GM15510 (cell line): ENCODE measurements around the gene ARHGAP6.

Experiments
- POLR2A ChIP-seq: IDR thresholded peaks from 3 replicates; pipeline ENCODE4 v1.6.1; 2011; ENCODE audit warnings: borderline replicate concordance; ENCODE audit not compliant: insufficient read length; ENCODE audit errors: extremely low read depth

Gene ARHGAP6

DNA sequence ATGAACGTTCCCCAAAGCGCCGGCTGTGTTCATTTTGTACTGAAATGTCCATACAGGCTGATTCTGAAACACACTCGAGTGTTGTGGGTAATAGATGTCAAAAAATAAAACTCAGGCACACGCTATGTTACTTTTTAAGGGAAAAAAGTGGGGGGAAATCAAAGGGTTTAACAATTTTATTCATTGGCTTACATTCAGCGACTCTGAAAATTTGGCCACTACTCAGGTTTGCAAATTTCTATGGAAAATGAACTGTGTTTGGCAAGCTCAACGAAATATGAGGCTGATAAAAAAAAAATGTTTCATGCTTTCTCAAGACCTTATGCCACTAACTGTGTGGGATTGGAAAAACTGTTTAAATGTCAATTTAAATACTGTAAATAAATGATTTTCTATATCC, 354.0 kb downstream of the ARHGAP6 start:
- no peak for TF ChIP-seq POLR2A

- TF ChIP-seq POLR2A: no peak
Observed at GRCh38 chrX:11309220-11309619, 356.5 kb downstream of the ARHGAP6 start.

DNA sequence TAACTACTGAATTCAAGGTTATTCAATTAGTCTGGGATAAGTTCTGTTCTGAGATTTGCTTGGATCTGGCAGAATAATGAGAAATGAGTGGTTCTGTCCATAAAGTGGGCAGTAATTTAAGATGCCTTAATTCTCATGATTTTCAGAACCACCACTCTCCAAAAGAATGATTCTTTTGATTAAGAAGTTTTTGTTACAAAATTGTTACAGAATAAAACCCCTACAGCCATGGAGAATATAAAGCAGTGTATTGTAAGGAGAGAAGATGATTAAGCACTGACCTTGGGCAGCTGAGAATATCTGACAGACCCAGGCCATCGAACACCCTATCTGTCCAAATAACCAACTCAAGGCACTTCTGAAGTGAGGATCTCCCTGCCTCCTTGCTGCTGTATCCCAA, 360.1 kb downstream of the ARHGAP6 start:
- TF ChIP-seq POLR2A: no peak

DNA sequence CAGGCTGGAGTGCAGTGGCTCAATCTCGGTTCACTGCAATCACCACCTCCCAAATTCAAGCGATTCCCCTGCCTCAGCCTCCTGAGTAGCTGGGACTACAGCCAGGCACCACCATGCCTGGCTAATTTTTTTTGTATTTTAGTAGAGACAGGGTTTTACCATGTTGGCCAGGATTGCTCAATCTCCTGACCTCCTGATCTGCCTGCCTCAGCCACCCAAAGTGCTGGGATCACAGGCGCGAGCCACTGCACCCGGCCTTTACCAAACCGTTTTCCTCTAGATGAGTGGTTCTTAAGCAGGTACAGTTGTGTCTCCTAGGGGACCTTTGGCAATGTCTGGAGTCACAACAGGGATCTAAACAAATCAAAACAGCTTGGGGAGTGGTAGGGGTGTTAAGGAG, 360.9 kb downstream of the ARHGAP6 start:
- TF ChIP-seq POLR2A: no peak

DNA sequence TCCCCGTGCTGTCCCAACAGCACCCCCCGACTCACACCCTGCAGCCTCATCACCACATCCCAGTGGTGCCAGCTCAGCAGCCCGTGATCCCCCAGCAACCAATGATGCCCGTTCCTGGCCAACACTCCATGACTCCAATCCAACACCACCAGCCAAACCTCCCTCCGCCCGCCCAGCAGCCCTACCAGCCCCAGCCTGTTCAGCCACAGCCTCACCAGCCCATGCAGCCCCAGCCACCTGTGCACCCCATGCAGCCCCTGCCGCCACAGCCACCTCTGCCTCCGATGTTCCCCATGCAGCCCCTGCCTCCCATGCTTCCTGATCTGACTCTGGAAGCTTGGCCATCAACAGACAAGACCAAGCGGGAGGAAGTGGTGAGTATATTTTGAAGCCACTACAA, 367.1 kb downstream of the ARHGAP6 start:
- TF ChIP-seq POLR2A: no peak

DNA sequence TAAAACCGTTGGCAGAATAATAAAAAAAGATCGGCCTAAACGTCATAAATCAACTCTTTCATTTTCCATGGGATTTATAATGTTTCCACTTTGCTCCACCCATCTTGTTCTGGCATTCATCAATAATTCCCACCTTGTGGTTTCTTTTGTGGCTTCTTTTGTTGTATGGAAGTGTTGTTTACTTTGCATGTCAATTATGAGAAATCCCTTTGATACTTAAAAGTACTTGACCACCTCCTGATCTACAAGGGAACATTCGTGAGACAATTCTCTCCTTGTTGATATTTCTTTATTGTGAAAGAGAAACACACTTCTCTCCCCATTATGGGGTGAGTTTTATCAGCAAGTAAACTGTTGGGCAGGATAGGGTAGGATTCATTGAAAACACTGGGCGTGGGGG, 369.7 kb downstream of the ARHGAP6 start:
- no peak for TF ChIP-seq POLR2A

- TF ChIP-seq POLR2A: no peak
Observed at GRCh38 chrX:11293113-11293512, 372.6 kb downstream of the ARHGAP6 start, which contains the start of gene AMELX. Gene AMELX, plus strand, starts transcription at chrX:11293413. Its CDS starts 1,376 bp downstream, at chrX:11294789.

GRCh38 chrX:11290416-11291102, 375.2 kb downstream of the ARHGAP6 start:
- no peak for TF ChIP-seq POLR2A

- TF ChIP-seq POLR2A: no peak
Observed at GRCh38 chrX:11287505-11287904, 378.2 kb downstream of the ARHGAP6 start.

- no peak for TF ChIP-seq POLR2A
Observed at GRCh38 chrX:11285651-11286050, 380.1 kb downstream of the ARHGAP6 start.

- TF ChIP-seq POLR2A: no peak
Observed at GRCh38 chrX:11282043-11282442, 383.7 kb downstream of the ARHGAP6 start.

DNA sequence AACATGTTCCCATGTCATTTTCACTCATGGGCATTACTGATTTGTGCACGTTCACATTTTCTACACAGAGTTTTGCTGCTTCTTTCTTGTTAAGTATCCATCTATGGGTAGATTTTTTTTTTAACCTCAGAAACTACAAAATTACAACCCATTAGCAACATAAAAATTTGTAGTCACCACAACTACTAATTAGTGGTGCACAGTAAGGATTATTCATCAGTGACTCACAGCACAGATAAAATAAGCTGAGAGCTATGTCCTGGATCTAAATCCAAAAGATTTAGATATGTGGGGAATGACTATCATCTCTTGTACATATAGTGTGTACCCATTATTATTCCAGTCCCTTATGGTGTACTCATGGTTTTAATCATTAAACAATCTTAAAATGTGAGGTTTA, 392.2 kb downstream of the ARHGAP6 start:
- TF ChIP-seq POLR2A: no peak

GRCh38 chrX:11272863-11273262, 392.9 kb downstream of the ARHGAP6 start:
- no peak for TF ChIP-seq POLR2A

DNA sequence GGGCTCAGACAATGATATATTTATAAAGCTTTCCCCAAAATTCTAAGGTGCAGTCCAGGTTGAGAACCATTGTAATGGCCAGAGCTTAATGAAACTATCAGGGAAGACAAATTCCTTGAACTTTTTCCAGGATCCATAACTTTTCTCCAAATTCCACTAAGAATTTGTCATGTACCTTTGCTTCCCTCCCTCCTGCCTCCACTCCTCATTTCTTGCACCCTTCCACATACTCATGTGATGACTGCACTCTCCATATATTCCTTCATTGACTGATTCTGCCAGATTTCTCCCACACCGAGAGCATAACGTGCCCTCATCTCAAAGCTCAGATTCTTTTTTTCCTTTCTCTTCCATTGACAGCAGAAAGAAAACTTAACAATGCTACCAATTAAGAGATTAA, 393.4 kb downstream of the ARHGAP6 start:
- no peak for TF ChIP-seq POLR2A

GRCh38 chrX:11269996-11270395, 395.7 kb downstream of the ARHGAP6 start:
- no peak for TF ChIP-seq POLR2A

DNA sequence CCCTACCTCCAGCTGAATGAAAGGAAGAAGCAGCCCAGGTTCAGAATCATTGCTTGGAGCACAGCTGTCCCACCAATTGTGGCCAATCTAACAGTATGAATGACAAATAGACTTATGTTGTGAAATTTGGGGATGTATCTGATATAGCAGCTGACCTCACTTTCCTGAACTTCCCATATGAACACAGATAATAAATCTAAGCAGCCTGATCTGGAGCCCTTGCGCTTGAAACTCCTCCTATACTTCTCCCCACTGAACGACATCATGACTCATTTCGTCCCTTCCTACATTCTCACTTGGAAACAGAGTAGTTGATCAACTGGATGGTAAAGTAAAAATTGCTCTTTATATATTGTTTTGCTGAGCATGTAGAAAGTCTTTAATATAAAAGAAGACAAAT, 396.7 kb downstream of the ARHGAP6 start:
- TF ChIP-seq POLR2A: no peak

DNA sequence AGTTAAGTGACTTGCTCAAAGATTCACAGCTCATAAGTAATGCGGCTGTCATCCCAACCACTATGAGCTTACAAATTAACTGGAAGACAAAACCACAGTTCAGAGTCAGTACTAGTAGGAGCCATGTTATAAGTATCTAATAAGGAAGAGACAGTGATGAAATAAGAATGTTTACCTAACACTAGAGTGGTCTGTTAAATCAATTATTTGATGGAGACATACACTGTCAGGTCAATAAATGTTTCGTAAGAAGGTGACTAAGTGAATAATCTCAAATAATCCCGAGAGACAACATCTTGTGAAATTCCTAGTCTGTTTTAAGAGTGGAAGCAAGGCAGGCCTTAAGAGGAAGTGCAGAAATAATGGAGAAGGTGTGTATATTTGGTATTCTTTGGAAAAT, 398.3 kb downstream of the ARHGAP6 start:
- no peak for TF ChIP-seq POLR2A
